Cardiac fibroblast (primary cell): ENCODE data around the gene IGFL2.

Experiments
- DNase-seq, 2 donors: peaks; one replicate each; pipeline versions ENCODE4 v3.0.0 to v3.0.0-alpha.2; 2010; ENCODE audit warnings: low read depth in 2 of 2
- H3K4me3 ChIP-seq, 2 donors: replicated peaks in 1 of 2; 1 replicate in 1 of 2; 2 replicates in 1 of 2; pipeline ENCODE4 v1.5.1; 2011; ENCODE audit warnings: low read depth in 2 of 2, low read length in 2 of 2, mild to moderate bottlenecking in 2 of 2, moderate library complexity in 1 of 2
- CTCF ChIP-seq: IDR thresholded peaks from one replicate; pipeline ENCODE4 v1.5.1; 2011; ENCODE audit warnings: low read depth, mild to moderate bottlenecking, low read length, inconsistent platforms

IGFL2 gene

GRCh38 chr19:46137915-46138473, 10.0 kb upstream of the IGFL2 start:
- no peak for TF ChIP-seq CTCF
- H3K4me3 ChIP-seq, result no peak overlapping the region
- no peak for DNase-seq

GRCh38 chr19:46141421-46141820, 6.6 kb upstream of the IGFL2 start:
- H3K4me3 ChIP-seq, result no peak overlapping the region
- TF ChIP-seq CTCF, result no peak
- DNase-seq, result no peak

GRCh38 chr19:46142294-46142693, 5.7 kb upstream of the IGFL2 start:
- DNase-seq, result no peak
- TF ChIP-seq CTCF, result no peak
- H3K4me3 ChIP-seq, result no peak overlapping the region

- no peak for DNase-seq
- no peak overlapping the region for H3K4me3 ChIP-seq
- no peak for TF ChIP-seq CTCF
These were observed 3.3 kb upstream of the IGFL2 start for GRCh38 chr19:46144756-46145155.

GRCh38 chr19:46147166-46147740, 785 bp upstream of the IGFL2 start:
- no peak for DNase-seq
- TF ChIP-seq CTCF, result no peak
- H3K4me3 ChIP-seq, result no peak overlapping the region

GRCh38 chr19:46150606-46151005, 2.6 kb downstream of the IGFL2 start:
- no peak for TF ChIP-seq CTCF

GRCh38 chr19:46155237-46155636, 7.2 kb downstream of the IGFL2 start:
- no peak for DNase-seq
- no peak for TF ChIP-seq CTCF
- no peak overlapping the region for H3K4me3 ChIP-seq

More at GRCh38 chr19:46150606-46151005, 2.6 kb downstream of the IGFL2 start:
- H3K4me3 ChIP-seq, result no peak overlapping the region
- DNase-seq, result no peak
